ENCODE data around the gene DCLK1. TPM values are rescaled to one million over a fixed set of nuclear protein-coding genes. Genes with fewer than 3 reads are reported as not detected.

Gene DCLK1
- total and polyA plus RNA-seq, 7 donors: 0.98 to 15.1 (median 3.9) TPM

- Histone ChIP-seq H3K36me3 (ENCODE audit: insufficient read depth in 1 of 2, low read depth in 1 of 2) (no peaks in the 10 kb centered on the region), H3K27me3 (ENCODE audit: insufficient read depth in 3 of 3, low read length in 2 of 3) (no peaks in the 10 kb centered on the region), H3K4me1 (no peaks in the 10 kb centered on the region), H3K9me3 (no peaks in the 10 kb centered on the region), H3K27ac (no peak overlapping the region), H3K4me3 (no peak overlapping the region)
- ATAC-seq (no peak), DNase-seq (no peak)
- WGBS, 3 donors: 71 to 75% (median 71%) methylated on average over 1 of the region's 1 CpG
- intact Hi-C loops (cut with DNase I): no loop called here
- TF ChIP-seq CTCF (IDR thresholded peaks at IDR 0.05): no peak
Observed at GRCh38 chr13:35838356-35838755, 292.8 kb downstream of the DCLK1 start.

GRCh38 chr13:35836446-35836845, 294.7 kb downstream of the DCLK1 start:
- H3K27me3 ChIP-seq (ENCODE audit: insufficient read depth in 3 of 3, low read length in 2 of 3): no peaks in the 10 kb centered on the region
- H3K9me3 ChIP-seq: no peaks in the 10 kb centered on the region
- ATAC-seq (no peak), DNase-seq (no peak)
- H3K4me3 ChIP-seq: no peak overlapping the region
- TF ChIP-seq CTCF (IDR thresholded peaks at IDR 0.05): no peak
- no peaks in the 10 kb centered on the region for H3K36me3 ChIP-seq (ENCODE audit: insufficient read depth in 1 of 2, low read depth in 1 of 2)
- no peaks in the 10 kb centered on the region for H3K4me1 ChIP-seq
- intact Hi-C loops (cut with DNase I): no loop called here
- 37 to 68% (median 42%) methylated on average over 7 of the region's 7 CpGs for WGBS, 3 donors
- H3K27ac ChIP-seq: no peak overlapping the region

DNA sequence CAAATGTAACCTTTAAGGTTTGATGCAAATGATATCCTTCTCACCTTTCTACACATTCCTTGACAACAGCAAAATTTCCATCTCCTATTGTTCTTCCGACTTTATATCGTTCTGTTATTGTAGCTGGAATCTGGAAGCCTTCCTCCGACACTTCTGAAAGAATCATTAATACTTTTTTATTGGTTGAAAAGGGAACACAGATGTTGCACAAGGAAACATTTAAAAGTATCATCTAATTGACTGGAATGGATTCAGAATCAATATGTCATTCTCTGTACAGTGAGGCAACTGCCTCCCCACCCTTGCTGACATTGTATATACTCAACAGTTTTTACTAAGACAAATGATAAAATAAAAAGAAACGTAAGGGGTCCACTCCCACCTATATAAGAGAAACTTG, 295.2 kb downstream of the DCLK1 start:
- Histone ChIP-seq H3K4me3 (no peak overlapping the region), H3K4me1 (no peaks in the 10 kb centered on the region), H3K27me3 (ENCODE audit: insufficient read depth in 3 of 3, low read length in 2 of 3) (no peaks in the 10 kb centered on the region), H3K36me3 (ENCODE audit: insufficient read depth in 1 of 2, low read depth in 1 of 2) (no peaks in the 10 kb centered on the region), H3K9me3 (no peaks in the 10 kb centered on the region), H3K27ac (no peak overlapping the region)
- intact Hi-C loops (cut with DNase I): no loop called here
- 61 to 70% (median 62%) methylated on average over 4 of the region's 4 CpGs for WGBS, 3 donors
- TF ChIP-seq CTCF (IDR thresholded peaks at IDR 0.05): no peak
- no peak for DNase-seq
- ATAC-seq: no peak

DNA sequence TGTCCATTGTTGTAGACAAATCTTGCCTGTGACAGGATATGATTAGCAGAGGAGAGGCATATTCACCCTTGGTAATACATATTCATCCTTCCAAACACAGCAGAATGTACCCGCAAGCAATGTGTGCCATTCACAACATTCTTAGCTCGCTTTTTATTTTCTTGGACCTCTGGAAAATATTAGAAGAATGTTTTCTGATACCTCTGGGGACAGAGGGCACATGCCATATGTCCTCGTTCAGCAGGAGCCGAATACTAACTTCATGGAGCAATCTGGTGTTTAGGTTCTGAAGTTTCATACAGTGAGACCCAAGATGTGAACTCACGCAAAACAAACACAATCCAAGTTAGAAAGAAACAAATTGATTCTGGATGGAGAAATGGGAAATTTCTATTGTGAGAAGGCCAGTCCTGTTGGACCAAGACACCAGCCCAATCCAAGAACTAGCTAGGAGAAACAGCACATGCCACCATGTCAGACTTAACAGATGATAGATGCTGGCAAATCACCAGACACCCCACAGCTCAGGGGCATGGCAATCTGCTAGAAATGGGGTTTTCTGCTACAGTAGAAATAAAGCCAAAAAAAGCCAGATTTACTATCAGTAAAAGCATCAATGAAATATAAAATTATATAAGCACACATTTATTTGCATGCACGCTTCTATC, 297.4 kb downstream of the DCLK1 start:
- TF ChIP-seq CTCF (IDR thresholded peaks at IDR 0.05): no peak
- H3K4me1 ChIP-seq: no peaks in the 10 kb centered on the region
- 70 to 82% (median 82%) methylated on average over 6 of the region's 6 CpGs for WGBS, 3 donors

DNA sequence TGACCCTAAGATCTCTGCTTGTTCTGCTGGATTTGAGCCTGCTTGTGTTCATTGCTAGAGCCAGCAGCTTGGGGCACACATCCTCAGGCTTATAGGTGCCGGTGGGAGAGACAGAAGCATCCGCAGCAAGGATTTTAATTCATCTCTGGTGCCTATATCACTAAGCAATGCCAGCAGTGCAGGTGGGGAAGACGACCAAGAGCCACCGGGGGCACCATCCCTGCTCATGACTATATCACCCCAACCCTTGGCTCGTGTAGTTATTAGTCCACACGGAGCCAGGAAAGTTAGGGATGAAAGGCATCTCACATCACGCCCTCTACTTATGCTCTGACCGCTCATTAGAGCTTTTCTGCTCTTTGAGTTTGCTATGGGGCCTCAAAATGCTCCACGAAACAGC, 298.2 kb downstream of the DCLK1 start:
- ATAC-seq: no peak
- no peak for TF ChIP-seq CTCF (IDR thresholded peaks at IDR 0.05)
- Histone ChIP-seq H3K36me3 (ENCODE audit: insufficient read depth in 1 of 2, low read depth in 1 of 2) (no peaks in the 10 kb centered on the region), H3K4me1 (no peaks in the 10 kb centered on the region), H3K27me3 (ENCODE audit: insufficient read depth in 3 of 3, low read length in 2 of 3) (no peaks in the 10 kb centered on the region), H3K27ac (no peak overlapping the region), H3K9me3 (no peaks in the 10 kb centered on the region), H3K4me3 (no peak overlapping the region)
- intact Hi-C loops (cut with DNase I): no loop called here
- WGBS, 3 donors: 88 to 90% (median 89%) methylated on average over 9 of the region's 9 CpGs
- no peak for DNase-seq

More for the DNA sequence above, 297.4 kb downstream of the DCLK1 start:
- Histone ChIP-seq H3K4me3 (no peak overlapping the region), H3K36me3 (ENCODE audit: insufficient read depth in 1 of 2, low read depth in 1 of 2) (no peaks in the 10 kb centered on the region), H3K9me3 (no peaks in the 10 kb centered on the region), H3K27ac (no peak overlapping the region), H3K27me3 (ENCODE audit: insufficient read depth in 3 of 3, low read length in 2 of 3) (no peaks in the 10 kb centered on the region)
- ATAC-seq: no peak
- intact Hi-C loops (cut with DNase I): no loop called here
- no peak for DNase-seq
